GM11168 (cell line): Measurements from ENCODE around the gene PKM.

Experiments used
- in situ Hi-C: fragments of 300-500 bp; cut with MboI; formaldehyde crosslinking; loops from one replicate; pipeline ENCODE4 v1.12.0; 2022; ENCODE audit warnings: low sequenced_read_pairs; ENCODE audit not compliant: unreplicated experiment

The PKM gene

GRCh38 chr15:72179950-72180581, 50.9 kb downstream of the PKM start:
- in situ Hi-C loops = no loop called here

DNA sequence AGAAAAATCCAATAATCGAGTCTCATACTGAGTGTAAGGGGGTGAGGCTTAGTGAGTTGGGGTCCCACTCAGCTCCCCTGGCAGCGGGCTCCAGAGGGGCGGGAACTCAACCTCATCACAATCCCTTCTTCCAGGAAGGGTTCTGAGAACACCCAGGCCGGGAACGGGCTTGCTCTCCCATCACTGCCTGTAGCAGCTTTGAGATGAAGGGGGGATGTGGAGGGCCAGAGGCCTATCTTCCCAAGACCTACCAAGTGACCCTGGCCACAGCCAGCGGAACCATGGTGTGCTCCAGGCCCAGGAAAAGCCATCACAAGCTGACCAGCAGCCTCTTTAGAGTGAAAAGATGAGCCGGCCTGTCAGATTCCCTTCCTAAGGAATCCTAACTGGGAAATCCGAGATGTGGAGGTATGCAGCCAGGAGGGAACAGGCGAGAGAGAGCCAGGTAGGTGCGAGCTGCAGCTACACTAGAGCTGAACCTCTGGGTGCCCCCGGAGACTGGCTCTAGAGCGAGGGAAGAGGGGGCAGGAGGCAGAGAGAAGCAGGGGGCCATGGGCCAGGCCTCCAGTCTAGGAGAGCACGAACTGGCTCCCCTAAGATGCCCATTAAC, 51.9 kb downstream of the PKM start:
- in situ Hi-C loops = no loop called here

- in situ Hi-C loops = no loop called here
Measured at GRCh38 chr15:72176743-72177142, 54.2 kb downstream of the PKM start.

DNA sequence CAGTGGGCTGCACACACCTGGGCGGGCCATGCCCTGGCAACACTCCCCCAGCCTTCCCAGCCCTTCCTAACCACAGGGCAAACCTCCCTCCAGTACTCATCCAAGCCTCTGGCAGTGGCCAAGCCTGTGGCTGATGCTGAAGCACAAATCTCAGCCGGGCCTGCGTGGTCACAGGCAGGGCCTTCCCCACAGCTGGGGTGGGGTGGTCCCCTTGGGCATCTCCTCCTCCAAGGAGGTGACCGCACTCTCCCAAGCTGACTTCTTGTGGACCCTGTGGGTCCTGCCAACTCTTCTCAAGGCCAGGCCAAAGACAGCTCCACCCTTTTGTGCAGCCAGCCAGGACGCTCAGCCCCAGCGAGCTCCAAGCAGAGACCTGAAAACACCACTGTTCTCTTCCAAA, 54.8 kb downstream of the PKM start:
- in situ Hi-C loops = no loop called here

- in situ Hi-C loops = no loop called here
Measured at GRCh38 chr15:72175186-72176044, 55.6 kb downstream of the PKM start.

- in situ Hi-C loops = loop anchor here (25.0 kb wide), 2 partner anchors 412 to 712 kb away; no protein-coding TSS in a partner anchor
Measured at GRCh38 chr15:72174551-72175165, 56.3 kb downstream of the PKM start.

- in situ Hi-C loops = loop anchor here (25.0 kb wide), 2 partner anchors 412 to 712 kb away; no protein-coding TSS in a partner anchor
Measured at GRCh38 chr15:72173864-72174550, 57.0 kb downstream of the PKM start.

GRCh38 chr15:72173401-72173800, 57.6 kb downstream of the PKM start:
- in situ Hi-C loops = loop anchor here (25.0 kb wide), 2 partner anchors 411 to 711 kb away; no protein-coding TSS in a partner anchor

- in situ Hi-C loops = loop anchor here (25.0 kb wide), 2 partner anchors 410 to 710 kb away; no protein-coding TSS in a partner anchor
Measured at GRCh38 chr15:72172796-72173195, 58.2 kb downstream of the PKM start.

- in situ Hi-C loops = loop anchor here (25.0 kb wide), 2 partner anchors 410 to 710 kb away; no protein-coding TSS in a partner anchor
Measured at GRCh38 chr15:72171978-72172377, 59.0 kb downstream of the PKM start.

GRCh38 chr15:72170691-72171090, 60.3 kb downstream of the PKM start:
- in situ Hi-C loops = loop anchor here (25.0 kb wide), 2 partner anchors 408 to 708 kb away; no protein-coding TSS in a partner anchor

GRCh38 chr15:72169921-72170611, 60.9 kb downstream of the PKM start:
- in situ Hi-C loops = loop anchor here (25.0 kb wide), 2 partner anchors 408 to 708 kb away; no protein-coding TSS in a partner anchor

GRCh38 chr15:72169236-72169920, 61.6 kb downstream of the PKM start:
- in situ Hi-C loops = loop anchor here (25.0 kb wide), 2 partner anchors 407 to 707 kb away; no protein-coding TSS in a partner anchor

DNA sequence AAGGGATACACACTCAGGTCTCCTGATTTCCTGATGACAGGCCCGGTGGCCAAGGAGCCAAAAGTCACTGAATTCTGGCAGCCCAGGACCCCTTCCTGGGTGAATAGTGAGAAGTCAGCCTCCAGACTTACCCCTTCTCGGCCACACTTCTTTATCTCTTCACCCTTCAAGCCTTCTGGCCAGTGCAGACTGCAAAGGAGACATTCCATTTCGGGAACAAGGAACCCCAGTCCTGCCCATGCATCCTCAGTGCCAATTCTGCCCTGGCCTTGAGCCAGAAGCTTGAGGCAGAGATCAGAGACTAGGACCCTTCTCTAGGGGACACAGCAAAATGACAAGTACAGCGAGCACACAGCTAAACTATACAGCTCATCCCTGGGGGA, 62.2 kb downstream of the PKM start:
- in situ Hi-C loops = loop anchor here (25.0 kb wide), 2 partner anchors 406 to 706 kb away; no protein-coding TSS in a partner anchor

GRCh38 chr15:72168131-72168807, 62.7 kb downstream of the PKM start:
- in situ Hi-C loops = loop anchor here (25.0 kb wide), 2 partner anchors 406 to 706 kb away; no protein-coding TSS in a partner anchor

DNA sequence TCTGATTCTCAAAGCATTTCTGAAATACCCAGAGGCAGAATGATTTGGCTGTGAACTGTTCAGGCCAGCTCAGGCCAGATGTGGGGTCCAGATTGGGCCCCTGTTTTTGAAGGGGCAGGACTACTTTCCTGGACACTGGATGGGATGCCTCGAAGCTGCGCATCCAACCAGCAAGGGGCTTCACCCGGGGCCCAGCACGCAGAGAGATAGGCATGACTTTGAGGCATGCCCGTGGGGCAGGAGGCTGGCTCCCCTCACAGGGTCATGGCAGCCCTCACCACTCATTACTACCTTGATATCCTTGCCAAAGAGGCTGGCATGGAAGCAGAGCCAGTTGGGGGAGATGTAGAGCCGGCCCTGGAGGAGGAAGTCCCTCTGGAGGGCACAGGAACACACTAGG, 63.5 kb downstream of the PKM start:
- in situ Hi-C loops = loop anchor here (25.0 kb wide), 2 partner anchors 405 to 705 kb away; no protein-coding TSS in a partner anchor

- in situ Hi-C loops = loop anchor here (25.0 kb wide), 2 partner anchors 405 to 705 kb away; no protein-coding TSS in a partner anchor
Measured at GRCh38 chr15:72166716-72167417, 64.1 kb downstream of the PKM start.
